HG03354 (cell line): Measurements from ENCODE around the gene PRDM10.

ENCODE experiments used
- ATAC-seq: cut with Tn5 transposase; IDR thresholded peaks from one replicate; pipeline ENCODE4 v1.9.1; 2021; ENCODE audit warnings: mild to moderate bottlenecking; ENCODE audit not compliant: unreplicated experiment, poor library complexity, severe bottlenecking

Gene PRDM10

GRCh38 chr11:129861702-129862522, 140.7 kb downstream of the PRDM10 start:
- ATAC-seq: no peak

- ATAC-seq: no peak
Observed at GRCh38 chr11:129856036-129856435, 146.6 kb downstream of the PRDM10 start.

GRCh38 chr11:129855086-129855485, 147.5 kb downstream of the PRDM10 start:
- no peak for ATAC-seq

GRCh38 chr11:129854232-129854805, 148.3 kb downstream of the PRDM10 start:
- no peak for ATAC-seq

- no peak for ATAC-seq
Observed at GRCh38 chr11:129853518-129854231, 149.0 kb downstream of the PRDM10 start.

GRCh38 chr11:129852125-129852740, 150.4 kb downstream of the PRDM10 start:
- ATAC-seq: no peak
